WTC11 (cell line): ENCODE measurements around the gene DRD4. TPM values are rescaled to one million over a fixed set of nuclear protein-coding genes. Genes with fewer than 3 reads are reported as not detected.

Experiments used
- ATAC-seq: fragments of 200-7000 bp; cut with Tn5 transposase; 2 replicates; pipeline ENCODE4 v1.10.0; 2021; ENCODE audit warnings: mild to moderate bottlenecking, moderate library complexity
- CTCF ChIA-PET: fragments of 300-600 bp; sonication (Branson Sonifier 250); formaldehyde crosslinking; loops from one replicate; lab custom pipeline; 2021; ENCODE audit warnings: antibody characterized with exemption; lab: Charles Lee
- POLR2A ChIA-PET: fragments of 350-600 bp; sonication (Branson Sonifier 250); formaldehyde crosslinking; loops from one replicate; lab custom pipeline; 2021; ENCODE audit warnings: antibody characterized with exemption; lab: Charles Lee
- DNase-seq: peaks from one replicate; pipeline ENCODE4 v3.0.0; 2021; ENCODE audit warnings: low spot score
- H3K27ac Mint-ChIP-seq: 2 replicates; pipeline ENCODE4 v1.8.0; 2021; ENCODE audit warnings: mixed read lengths
- H3K27me3 Mint-ChIP-seq: 2 replicates; pipeline ENCODE4 v1.8.0; 2021; ENCODE audit warnings: low read depth, mild to moderate bottlenecking, moderate library complexity, mixed read lengths
- H3K36me3 Mint-ChIP-seq: 2 replicates; pipeline ENCODE4 v1.8.0; 2021; ENCODE audit warnings: mixed read lengths
- H3K4me1 Mint-ChIP-seq: 2 replicates; pipeline ENCODE4 v1.8.0; 2022; ENCODE audit warnings: mixed read lengths
- H3K4me3 Mint-ChIP-seq: 2 replicates; pipeline ENCODE4 v1.8.0; 2021; ENCODE audit warnings: mild to moderate bottlenecking, moderate library complexity, mixed read lengths
- H3K9me3 Mint-ChIP-seq: 2 replicates; pipeline ENCODE4 v1.8.0; 2021; ENCODE audit warnings: mixed read lengths
- FOXP1 ChIP-seq: sonication (generic); formaldehyde crosslinking; IDR thresholded peaks from 2 replicates; pipeline ENCODE4 v1.8.0; 2022; ENCODE audit warnings: missing genetic modification reagents, mild to moderate bottlenecking, moderate library complexity, borderline replicate concordance
- GTF2I ChIP-seq: fragments of 250-450 bp; sonication (Bioruptor Pico); conservative IDR thresholded peaks from 2 replicates; pipeline ENCODE4 v1.4.0; 2021; ENCODE audit warnings: mild to moderate bottlenecking
- JUN ChIP-seq: sonication (generic); formaldehyde crosslinking; IDR thresholded peaks from 2 replicates; pipeline ENCODE4 v1.8.0; 2023; ENCODE audit warnings: mild to moderate bottlenecking, missing genetic modification reagents
- TEAD4 ChIP-seq: sonication (generic); formaldehyde crosslinking; IDR thresholded peaks from 2 replicates; pipeline ENCODE4 v1.8.0; 2022; ENCODE audit warnings: mild to moderate bottlenecking, missing genetic modification reagents
- ZNF396 ChIP-seq: fragments of 250-450 bp; sonication (Bioruptor Pico); IDR thresholded peaks from 2 replicates; pipeline ENCODE4 v1.8.0; 2021; ENCODE audit warnings: mild to moderate bottlenecking, moderate library complexity, borderline replicate concordance
- total RNA-seq: library from RNA; stranded (reverse); gene quantifications from 3 replicates; pipeline ENCODE4 v1.2.3, GENCODE V29; 2021
- TF ChIP-seq, protein P1 (sequence below): fragments of 250-450 bp; sonication (Bioruptor Pico); IDR thresholded peaks from 2 replicates; pipeline ENCODE4 v1.9.0; 2021; ENCODE audit warnings: mild to moderate bottlenecking
- TF ChIP-seq, protein P2 (sequence below): sonication (generic); formaldehyde crosslinking; IDR thresholded peaks from 2 replicates; pipeline ENCODE4 v1.8.0; 2022; ENCODE audit warnings: mild to moderate bottlenecking, missing genetic modification reagents
- TF ChIP-seq, protein P3 (sequence below): sonication (generic); formaldehyde crosslinking; IDR thresholded peaks from 2 replicates; pipeline ENCODE4 v1.8.0; 2023; ENCODE audit warnings: mild to moderate bottlenecking, missing genetic modification reagents
- TF ChIP-seq, protein P4 (sequence below): sonication (generic); formaldehyde crosslinking; IDR thresholded peaks from 2 replicates; pipeline ENCODE4 v1.8.0; 2022; ENCODE audit warnings: mild to moderate bottlenecking, missing genetic modification reagents
- TF ChIP-seq, protein P5 (sequence below): sonication (generic); formaldehyde crosslinking; IDR thresholded peaks from 2 replicates; pipeline ENCODE4 v1.8.0; 2022; ENCODE audit warnings: mild to moderate bottlenecking, missing genetic modification reagents

The DRD4 gene
- total RNA-seq, 1 experiment from 2014 or later = 3.7 TPM

DNA sequence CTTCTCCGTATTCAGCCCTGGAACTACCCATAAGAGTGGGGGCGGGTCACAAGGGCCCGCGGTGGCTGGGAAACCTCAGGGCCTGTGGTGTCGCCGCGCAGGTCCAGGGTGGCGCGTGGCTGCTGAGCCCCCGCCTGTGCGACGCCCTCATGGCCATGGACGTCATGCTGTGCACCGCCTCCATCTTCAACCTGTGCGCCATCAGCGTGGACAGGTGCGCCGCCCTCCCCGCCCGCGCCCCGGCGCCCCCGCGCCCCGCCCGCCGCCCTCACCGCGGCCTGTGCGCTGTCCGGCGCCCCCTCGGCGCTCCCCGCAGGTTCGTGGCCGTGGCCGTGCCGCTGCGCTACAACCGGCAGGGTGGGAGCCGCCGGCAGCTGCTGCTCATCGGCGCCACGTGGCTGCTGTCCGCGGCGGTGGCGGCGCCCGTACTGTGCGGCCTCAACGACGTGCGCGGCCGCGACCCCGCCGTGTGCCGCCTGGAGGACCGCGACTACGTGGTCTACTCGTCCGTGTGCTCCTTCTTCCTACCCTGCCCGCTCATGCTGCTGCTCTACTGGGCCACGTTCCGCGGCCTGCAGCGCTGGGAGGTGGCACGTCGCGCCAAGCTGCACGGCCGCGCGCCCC is 2.4 kb downstream of the DRD4 start:
- Mint-ChIP-seq H3K9me3 (no peaks in the 10 kb centered on the region), H3K36me3 (no peaks in the 10 kb centered on the region), H3K4me1 (peaks cover 21% of the 10 kb centered on the region), H3K4me3 (peak overlapping the region; percentile 61), H3K27me3 (peaks cover 51% of the 10 kb centered on the region), H3K27ac (no peak overlapping the region)
- DNase-seq (no peak), ATAC-seq (no peak)
- POLR2A ChIA-PET = no interaction called here
- CTCF ChIA-PET = interaction anchor here (0.6 to 2.3 kb wide), 10 partner anchors 10 to 144 kb away, joined by 3 to 13 read pairs (median 3); partner anchors contain the start of gene HRAS
- TF ChIP-seq, protein P1, sequence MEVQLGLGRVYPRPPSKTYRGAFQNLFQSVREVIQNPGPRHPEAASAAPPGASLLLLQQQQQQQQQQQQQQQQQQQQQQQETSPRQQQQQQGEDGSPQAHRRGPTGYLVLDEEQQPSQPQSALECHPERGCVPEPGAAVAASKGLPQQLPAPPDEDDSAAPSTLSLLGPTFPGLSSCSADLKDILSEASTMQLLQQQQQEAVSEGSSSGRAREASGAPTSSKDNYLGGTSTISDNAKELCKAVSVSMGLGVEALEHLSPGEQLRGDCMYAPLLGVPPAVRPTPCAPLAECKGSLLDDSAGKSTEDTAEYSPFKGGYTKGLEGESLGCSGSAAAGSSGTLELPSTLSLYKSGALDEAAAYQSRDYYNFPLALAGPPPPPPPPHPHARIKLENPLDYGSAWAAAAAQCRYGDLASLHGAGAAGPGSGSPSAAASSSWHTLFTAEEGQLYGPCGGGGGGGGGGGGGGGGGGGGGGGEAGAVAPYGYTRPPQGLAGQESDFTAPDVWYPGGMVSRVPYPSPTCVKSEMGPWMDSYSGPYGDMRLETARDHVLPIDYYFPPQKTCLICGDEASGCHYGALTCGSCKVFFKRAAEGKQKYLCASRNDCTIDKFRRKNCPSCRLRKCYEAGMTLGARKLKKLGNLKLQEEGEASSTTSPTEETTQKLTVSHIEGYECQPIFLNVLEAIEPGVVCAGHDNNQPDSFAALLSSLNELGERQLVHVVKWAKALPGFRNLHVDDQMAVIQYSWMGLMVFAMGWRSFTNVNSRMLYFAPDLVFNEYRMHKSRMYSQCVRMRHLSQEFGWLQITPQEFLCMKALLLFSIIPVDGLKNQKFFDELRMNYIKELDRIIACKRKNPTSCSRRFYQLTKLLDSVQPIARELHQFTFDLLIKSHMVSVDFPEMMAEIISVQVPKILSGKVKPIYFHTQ = no peak
- no peak for TF ChIP-seq TEAD4 (CRISPR knock-in tag)
- no peak for TF ChIP-seq GTF2I (CRISPR knock-in tag)
- TF ChIP-seq, protein P2, sequence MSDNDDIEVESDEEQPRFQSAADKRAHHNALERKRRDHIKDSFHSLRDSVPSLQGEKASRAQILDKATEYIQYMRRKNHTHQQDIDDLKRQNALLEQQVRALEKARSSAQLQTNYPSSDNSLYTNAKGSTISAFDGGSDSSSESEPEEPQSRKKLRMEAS (CRISPR knock-in tag) = peak; percentile 87; the same call in 1 of the 2 replicates
- no peak for TF ChIP-seq ZNF396 (CRISPR knock-in tag)
- TF ChIP-seq, protein P3, sequence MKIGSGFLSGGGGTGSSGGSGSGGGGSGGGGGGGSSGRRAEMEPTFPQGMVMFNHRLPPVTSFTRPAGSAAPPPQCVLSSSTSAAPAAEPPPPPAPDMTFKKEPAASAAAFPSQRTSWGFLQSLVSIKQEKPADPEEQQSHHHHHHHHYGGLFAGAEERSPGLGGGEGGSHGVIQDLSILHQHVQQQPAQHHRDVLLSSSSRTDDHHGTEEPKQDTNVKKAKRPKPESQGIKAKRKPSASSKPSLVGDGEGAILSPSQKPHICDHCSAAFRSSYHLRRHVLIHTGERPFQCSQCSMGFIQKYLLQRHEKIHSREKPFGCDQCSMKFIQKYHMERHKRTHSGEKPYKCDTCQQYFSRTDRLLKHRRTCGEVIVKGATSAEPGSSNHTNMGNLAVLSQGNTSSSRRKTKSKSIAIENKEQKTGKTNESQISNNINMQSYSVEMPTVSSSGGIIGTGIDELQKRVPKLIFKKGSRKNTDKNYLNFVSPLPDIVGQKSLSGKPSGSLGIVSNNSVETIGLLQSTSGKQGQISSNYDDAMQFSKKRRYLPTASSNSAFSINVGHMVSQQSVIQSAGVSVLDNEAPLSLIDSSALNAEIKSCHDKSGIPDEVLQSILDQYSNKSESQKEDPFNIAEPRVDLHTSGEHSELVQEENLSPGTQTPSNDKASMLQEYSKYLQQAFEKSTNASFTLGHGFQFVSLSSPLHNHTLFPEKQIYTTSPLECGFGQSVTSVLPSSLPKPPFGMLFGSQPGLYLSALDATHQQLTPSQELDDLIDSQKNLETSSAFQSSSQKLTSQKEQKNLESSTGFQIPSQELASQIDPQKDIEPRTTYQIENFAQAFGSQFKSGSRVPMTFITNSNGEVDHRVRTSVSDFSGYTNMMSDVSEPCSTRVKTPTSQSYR (CRISPR knock-in tag) = no peak
- TF ChIP-seq, protein P4, sequence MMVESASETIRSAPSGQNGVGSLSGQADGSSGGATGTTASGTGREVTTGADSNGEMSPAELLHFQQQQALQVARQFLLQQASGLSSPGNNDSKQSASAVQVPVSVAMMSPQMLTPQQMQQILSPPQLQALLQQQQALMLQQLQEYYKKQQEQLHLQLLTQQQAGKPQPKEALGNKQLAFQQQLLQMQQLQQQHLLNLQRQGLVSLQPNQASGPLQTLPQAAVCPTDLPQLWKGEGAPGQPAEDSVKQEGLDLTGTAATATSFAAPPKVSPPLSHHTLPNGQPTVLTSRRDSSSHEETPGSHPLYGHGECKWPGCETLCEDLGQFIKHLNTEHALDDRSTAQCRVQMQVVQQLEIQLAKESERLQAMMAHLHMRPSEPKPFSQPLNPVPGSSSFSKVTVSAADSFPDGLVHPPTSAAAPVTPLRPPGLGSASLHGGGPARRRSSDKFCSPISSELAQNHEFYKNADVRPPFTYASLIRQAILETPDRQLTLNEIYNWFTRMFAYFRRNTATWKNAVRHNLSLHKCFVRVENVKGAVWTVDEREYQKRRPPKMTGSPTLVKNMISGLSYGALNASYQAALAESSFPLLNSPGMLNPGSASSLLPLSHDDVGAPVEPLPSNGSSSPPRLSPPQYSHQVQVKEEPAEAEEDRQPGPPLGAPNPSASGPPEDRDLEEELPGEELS (CRISPR knock-in tag) = peak; percentile 68; the same call in 1 of the 2 replicates
- TF ChIP-seq FOXP1 = 0 out of 2 replicates have a peak, but pooled peaks have one; percentile 8
- TF ChIP-seq JUN (CRISPR knock-in tag) = 0 out of 2 replicates have a peak, but pooled peaks have one; percentile 18

DNA sequence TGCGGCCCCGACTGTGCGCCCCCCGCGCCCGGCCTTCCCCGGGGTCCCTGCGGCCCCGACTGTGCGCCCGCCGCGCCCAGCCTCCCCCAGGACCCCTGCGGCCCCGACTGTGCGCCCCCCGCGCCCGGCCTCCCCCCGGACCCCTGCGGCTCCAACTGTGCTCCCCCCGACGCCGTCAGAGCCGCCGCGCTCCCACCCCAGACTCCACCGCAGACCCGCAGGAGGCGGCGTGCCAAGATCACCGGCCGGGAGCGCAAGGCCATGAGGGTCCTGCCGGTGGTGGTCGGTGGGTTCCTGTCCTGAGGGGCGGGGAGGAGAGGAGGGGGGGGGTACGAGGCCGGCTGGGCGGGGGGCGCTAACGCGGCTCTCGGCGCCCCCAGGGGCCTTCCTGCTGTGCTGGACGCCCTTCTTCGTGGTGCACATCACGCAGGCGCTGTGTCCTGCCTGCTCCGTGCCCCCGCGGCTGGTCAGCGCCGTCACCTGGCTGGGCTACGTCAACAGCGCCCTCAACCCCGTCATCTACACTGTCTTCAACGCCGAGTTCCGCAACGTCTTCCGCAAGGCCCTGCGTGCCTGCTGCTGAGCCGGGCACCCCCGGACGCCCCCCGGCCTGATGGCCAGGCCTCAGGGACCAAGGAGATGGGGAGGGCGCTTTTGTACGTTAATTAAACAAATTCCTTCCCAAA is 3.1 kb downstream of the DRD4 start:
- H3K27me3 Mint-ChIP-seq = peaks cover 44% of the 10 kb centered on the region
- CTCF ChIA-PET = interaction anchor here (0.6 to 1.1 kb wide), 4 partner anchors 34 to 101 kb away, joined by 3 to 5 read pairs (median 4); no protein-coding TSS in a partner anchor
- peak overlapping the region; percentile 55 for H3K4me3 Mint-ChIP-seq
- H3K27ac Mint-ChIP-seq = no peak overlapping the region
- peaks cover 21% of the 10 kb centered on the region for H3K4me1 Mint-ChIP-seq
- POLR2A ChIA-PET = no interaction called here
- H3K9me3 Mint-ChIP-seq = no peaks in the 10 kb centered on the region
- H3K36me3 Mint-ChIP-seq = no peaks in the 10 kb centered on the region
- DNase-seq (no peak), ATAC-seq (no peak)
- TF ChIP-seq, protein P2 (CRISPR knock-in tag) = 0 out of 2 replicates have a peak, but pooled peaks have one; percentile 18
- TF ChIP-seq, protein P5, sequence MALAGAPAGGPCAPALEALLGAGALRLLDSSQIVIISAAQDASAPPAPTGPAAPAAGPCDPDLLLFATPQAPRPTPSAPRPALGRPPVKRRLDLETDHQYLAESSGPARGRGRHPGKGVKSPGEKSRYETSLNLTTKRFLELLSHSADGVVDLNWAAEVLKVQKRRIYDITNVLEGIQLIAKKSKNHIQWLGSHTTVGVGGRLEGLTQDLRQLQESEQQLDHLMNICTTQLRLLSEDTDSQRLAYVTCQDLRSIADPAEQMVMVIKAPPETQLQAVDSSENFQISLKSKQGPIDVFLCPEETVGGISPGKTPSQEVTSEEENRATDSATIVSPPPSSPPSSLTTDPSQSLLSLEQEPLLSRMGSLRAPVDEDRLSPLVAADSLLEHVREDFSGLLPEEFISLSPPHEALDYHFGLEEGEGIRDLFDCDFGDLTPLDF (CRISPR knock-in tag) = no peak
